ENCODE results near the gene ZCWPW1. TPM values are rescaled to one million over a fixed set of nuclear protein-coding genes. Genes with fewer than 3 reads are reported as not detected.
"Not testable (repeated sequence)": the region's sequence is repeated elsewhere in the genome, so short reads cannot be mapped to it uniquely, and the experiment has no call there.

The ZCWPW1 gene
- total RNA-seq, 2 donors from 2014 or later, result 5.5 to 34.6 TPM

- WGBS, result 92% methylated on average over 6 of the region's 6 CpGs
- no peak for DNase-seq (ENCODE audit: low spot score)
- intact Hi-C loops (cut with DNase I), result no loop called here
- Histone ChIP-seq H3K4me3 (no peak overlapping the region), H3K27ac (no peak overlapping the region), H3K36me3 (no peaks in the 10 kb centered on the region), H3K4me1 (replicated peaks) (no peaks in the 10 kb centered on the region), H3K27me3 (replicated peaks; ENCODE audit: insufficient read depth) (no peaks in the 10 kb centered on the region), H3K9me3 (no peaks in the 10 kb centered on the region)
- TF ChIP-seq POLR2AphosphoS5 (IDR thresholded peaks at IDR 0.05) (no peak), POLR2A (IDR thresholded peaks at IDR 0.05) (no peak), CTCF (IDR thresholded peaks at IDR 0.05) (no peak)
Measured at GRCh38 chr7:100457033-100457432, 28.5 kb upstream of the ZCWPW1 start.

- WGBS, result 92% methylated on average over 14 of the region's 14 CpGs
- H3K4me3 ChIP-seq, result no peak overlapping the region
- intact Hi-C loops (cut with DNase I), result no loop called here
- DNase-seq (ENCODE audit: low spot score), result no peak
- TF ChIP-seq POLR2A (IDR thresholded peaks at IDR 0.05) (no peak), CTCF (IDR thresholded peaks at IDR 0.05) (no peak), POLR2AphosphoS5 (IDR thresholded peaks at IDR 0.05) (no peak)
- no peaks in the 10 kb centered on the region for H3K27me3 ChIP-seq (replicated peaks; ENCODE audit: insufficient read depth)
- no peaks in the 10 kb centered on the region for H3K9me3 ChIP-seq
- no peaks in the 10 kb centered on the region for H3K36me3 ChIP-seq
- no peak overlapping the region for H3K27ac ChIP-seq
- no peaks in the 10 kb centered on the region for H3K4me1 ChIP-seq (replicated peaks)
Measured at GRCh38 chr7:100456562-100456961, 28.1 kb upstream of the ZCWPW1 start.

GRCh38 chr7:100455206-100455605 is 26.7 kb upstream of the ZCWPW1 start:
- Histone ChIP-seq H3K27me3 (replicated peaks; ENCODE audit: insufficient read depth) (no peaks in the 10 kb centered on the region), H3K4me1 (replicated peaks) (no peaks in the 10 kb centered on the region), H3K27ac (no peak overlapping the region), H3K4me3 (no peak overlapping the region), H3K9me3 (no peaks in the 10 kb centered on the region), H3K36me3 (no peaks in the 10 kb centered on the region)
- no peak for TF ChIP-seq POLR2AphosphoS5 (IDR thresholded peaks at IDR 0.05)
- TF ChIP-seq POLR2A (IDR thresholded peaks at IDR 0.05), result no peak
- no peak for TF ChIP-seq CTCF (IDR thresholded peaks at IDR 0.05)
- no peak for DNase-seq (ENCODE audit: low spot score)
- intact Hi-C loops (cut with DNase I), result no loop called here
- WGBS, result 91% methylated on average over 3 of the region's 3 CpGs

GRCh38 chr7:100453854-100454253 is 25.4 kb upstream of the ZCWPW1 start:
- DNase-seq (ENCODE audit: low spot score); intact Hi-C loops (cut with DNase I): not testable (repeated sequence)

GRCh38 chr7:100452513-100452912 is 24.0 kb upstream of the ZCWPW1 start:
- intact Hi-C loops (cut with DNase I), result no loop called here
- Histone ChIP-seq H3K27me3 (replicated peaks; ENCODE audit: insufficient read depth) (no peaks in the 10 kb centered on the region), H3K4me1 (replicated peaks) (no peaks in the 10 kb centered on the region), H3K36me3 (no peaks in the 10 kb centered on the region), H3K27ac (no peak overlapping the region), H3K9me3 (no peaks in the 10 kb centered on the region), H3K4me3 (no peak overlapping the region)
- DNase-seq (ENCODE audit: low spot score), result no peak
- 67% methylated on average over 3 of the region's 3 CpGs for WGBS
- TF ChIP-seq CTCF (IDR thresholded peaks at IDR 0.05) (no peak), POLR2AphosphoS5 (IDR thresholded peaks at IDR 0.05) (no peak), POLR2A (IDR thresholded peaks at IDR 0.05) (no peak)

More at GRCh38 chr7:100453854-100454253, 25.4 kb upstream of the ZCWPW1 start:
- not testable (repeated sequence) for H3K36me3 ChIP-seq; H3K27ac ChIP-seq; H3K4me1 ChIP-seq (replicated peaks); H3K27me3 ChIP-seq (replicated peaks; ENCODE audit: insufficient read depth); H3K9me3 ChIP-seq; H3K4me3 ChIP-seq
- 94% methylated on average over 8 of the region's 8 CpGs for WGBS

Measured in prostate gland (tissue), 2 donors.